SK-N-SH (cell line): ENCODE results near the gene ZC3HAV1L.

Source experiments
- CTCF ChIP-seq: fragments of 200-600 bp; sonication (generic); IDR thresholded peaks from 2 replicates; pipeline ENCODE4 v1.6.1; 2017; ENCODE audit warnings: antibody characterized with exemption, mild to moderate bottlenecking, moderate library complexity
- USF2 ChIP-seq: fragments of 150-350 bp; IDR thresholded peaks from 2 replicates; pipeline ENCODE4 v1.6.1; 2017; ENCODE audit warnings: antibody characterized with exemption, low read length, low read depth, borderline replicate concordance

- TF ChIP-seq CTCF, result no peak
- TF ChIP-seq USF2, result no peak
These were observed 9.3 kb upstream of the ZC3HAV1L start for GRCh38 chr7:139044813-139045794.
